Activated naive CD8-positive, alpha-beta T cell (primary cell): ENCODE measurements around the gene MBNL2.

ENCODE experiments used
- H3K27ac Mint-ChIP-seq: one replicate; pipeline ENCODE4 v1.8.0; 2021; ENCODE audit warnings: mixed read lengths
- H3K27me3 Mint-ChIP-seq: one replicate; pipeline ENCODE4 v1.8.0; 2021; ENCODE audit warnings: mixed read lengths
- H3K36me3 Mint-ChIP-seq: one replicate; pipeline ENCODE4 v1.8.0; 2021; ENCODE audit warnings: mixed read lengths
- H3K4me1 Mint-ChIP-seq: one replicate; pipeline ENCODE4 v1.8.0; 2021; ENCODE audit warnings: low read depth, mixed read lengths
- H3K4me3 Mint-ChIP-seq: one replicate; pipeline ENCODE4 v1.8.0; 2021; ENCODE audit warnings: mild to moderate bottlenecking, mixed read lengths
- H3K9me3 Mint-ChIP-seq: one replicate; pipeline ENCODE4 v1.8.0; 2021; ENCODE audit warnings: low read depth, mixed read lengths

MBNL2 gene

GRCh38 chr13:97387890-97388289 is 165.8 kb downstream of the MBNL2 start:
- Mint-ChIP-seq H3K4me1 (peaks cover 31% of the 10 kb centered on the region), H3K27me3 (no peaks in the 10 kb centered on the region), H3K27ac (no peak overlapping the region), H3K9me3 (no peaks in the 10 kb centered on the region), H3K36me3 (peaks cover 16% of the 10 kb centered on the region), H3K4me3 (no peak overlapping the region)

- no peaks in the 10 kb centered on the region for H3K9me3 Mint-ChIP-seq
- H3K27me3 Mint-ChIP-seq, result no peaks in the 10 kb centered on the region
- peaks cover 31% of the 10 kb centered on the region for H3K4me1 Mint-ChIP-seq
- H3K4me3 Mint-ChIP-seq, result no peak overlapping the region
- peaks cover 14% of the 10 kb centered on the region for H3K36me3 Mint-ChIP-seq
- no peak overlapping the region for H3K27ac Mint-ChIP-seq
Observed at GRCh38 chr13:97388373-97388772, 166.2 kb downstream of the MBNL2 start.

GRCh38 chr13:97390941-97391600 is 168.9 kb downstream of the MBNL2 start:
- Mint-ChIP-seq H3K4me3 (no peak overlapping the region), H3K9me3 (no peaks in the 10 kb centered on the region), H3K36me3 (peaks cover 7% of the 10 kb centered on the region), H3K27me3 (no peaks in the 10 kb centered on the region), H3K27ac (no peak overlapping the region), H3K4me1 (peaks cover 17% of the 10 kb centered on the region)

- Mint-ChIP-seq H3K4me1 (peaks cover 8% of the 10 kb centered on the region), H3K27me3 (no peaks in the 10 kb centered on the region)
Observed at GRCh38 chr13:97392020-97392419, 169.9 kb downstream of the MBNL2 start.

GRCh38 chr13:97394542-97394941 is 172.4 kb downstream of the MBNL2 start:
- Mint-ChIP-seq H3K4me3 (no peak overlapping the region), H3K27ac (no peak overlapping the region), H3K9me3 (no peaks in the 10 kb centered on the region), H3K36me3 (peaks cover 9% of the 10 kb centered on the region), H3K27me3 (no peaks in the 10 kb centered on the region), H3K4me1 (no peaks in the 10 kb centered on the region)

More at GRCh38 chr13:97392020-97392419, 169.9 kb downstream of the MBNL2 start:
- no peak overlapping the region for H3K27ac Mint-ChIP-seq
- H3K9me3 Mint-ChIP-seq, result no peaks in the 10 kb centered on the region
- H3K4me3 Mint-ChIP-seq, result no peak overlapping the region
- peaks cover 7% of the 10 kb centered on the region for H3K36me3 Mint-ChIP-seq

- Mint-ChIP-seq H3K36me3 (peaks cover 10% of the 10 kb centered on the region), H3K4me3 (no peak overlapping the region), H3K27ac (no peak overlapping the region), H3K27me3 (no peaks in the 10 kb centered on the region), H3K4me1 (no peaks in the 10 kb centered on the region), H3K9me3 (no peaks in the 10 kb centered on the region)
Observed at GRCh38 chr13:97395447-97396136, 173.5 kb downstream of the MBNL2 start.

- Mint-ChIP-seq H3K4me3 (no peak overlapping the region), H3K4me1 (no peaks in the 10 kb centered on the region), H3K36me3 (peaks cover 8% of the 10 kb centered on the region), H3K9me3 (peaks cover 12% of the 10 kb centered on the region), H3K27me3 (no peaks in the 10 kb centered on the region), H3K27ac (no peak overlapping the region)
Observed at GRCh38 chr13:97397267-97397666, 175.1 kb downstream of the MBNL2 start.

GRCh38 chr13:97401421-97401820 is 179.3 kb downstream of the MBNL2 start:
- no peaks in the 10 kb centered on the region for H3K4me1 Mint-ChIP-seq
- peaks cover 14% of the 10 kb centered on the region for H3K9me3 Mint-ChIP-seq
- H3K4me3 Mint-ChIP-seq, result no peak overlapping the region
- no peak overlapping the region for H3K27ac Mint-ChIP-seq
- peaks cover 8% of the 10 kb centered on the region for H3K36me3 Mint-ChIP-seq
- peaks cover 8% of the 10 kb centered on the region for H3K27me3 Mint-ChIP-seq

- Mint-ChIP-seq H3K36me3 (peaks cover 8% of the 10 kb centered on the region), H3K9me3 (peaks cover 14% of the 10 kb centered on the region), H3K27me3 (peaks cover 12% of the 10 kb centered on the region), H3K4me1 (no peaks in the 10 kb centered on the region), H3K4me3 (no peak overlapping the region), H3K27ac (no peak overlapping the region)
Observed at GRCh38 chr13:97403893-97404750, 182.0 kb downstream of the MBNL2 start.

- H3K4me1 Mint-ChIP-seq, result no peaks in the 10 kb centered on the region
- peaks cover 12% of the 10 kb centered on the region for H3K27me3 Mint-ChIP-seq
- H3K27ac Mint-ChIP-seq, result no peak overlapping the region
- H3K36me3 Mint-ChIP-seq, result no peaks in the 10 kb centered on the region
- H3K4me3 Mint-ChIP-seq, result no peak overlapping the region
- no peaks in the 10 kb centered on the region for H3K9me3 Mint-ChIP-seq
Observed at GRCh38 chr13:97407540-97407939, 185.4 kb downstream of the MBNL2 start.

- H3K4me3 Mint-ChIP-seq, result no peak overlapping the region
- H3K27me3 Mint-ChIP-seq, result peaks cover 16% of the 10 kb centered on the region
- H3K4me1 Mint-ChIP-seq, result no peaks in the 10 kb centered on the region
- no peaks in the 10 kb centered on the region for H3K9me3 Mint-ChIP-seq
- H3K36me3 Mint-ChIP-seq, result no peaks in the 10 kb centered on the region
- H3K27ac Mint-ChIP-seq, result no peak overlapping the region
Observed at GRCh38 chr13:97408938-97409337, 186.8 kb downstream of the MBNL2 start.

GRCh38 chr13:97411984-97412383 is 189.9 kb downstream of the MBNL2 start:
- no peak overlapping the region for H3K27ac Mint-ChIP-seq

GRCh38 chr13:97413694-97414093 is 191.6 kb downstream of the MBNL2 start:
- Mint-ChIP-seq H3K36me3 (no peaks in the 10 kb centered on the region), H3K27me3 (peaks cover 13% of the 10 kb centered on the region), H3K4me1 (no peaks in the 10 kb centered on the region), H3K4me3 (no peak overlapping the region), H3K27ac (no peak overlapping the region), H3K9me3 (no peaks in the 10 kb centered on the region)

More at GRCh38 chr13:97411984-97412383, 189.9 kb downstream of the MBNL2 start:
- peaks cover 13% of the 10 kb centered on the region for H3K27me3 Mint-ChIP-seq
- no peaks in the 10 kb centered on the region for H3K36me3 Mint-ChIP-seq
- H3K4me1 Mint-ChIP-seq, result no peaks in the 10 kb centered on the region
- no peaks in the 10 kb centered on the region for H3K9me3 Mint-ChIP-seq
- H3K4me3 Mint-ChIP-seq, result no peak overlapping the region

- H3K9me3 Mint-ChIP-seq, result no peaks in the 10 kb centered on the region
- H3K4me1 Mint-ChIP-seq, result no peaks in the 10 kb centered on the region
- no peak overlapping the region for H3K4me3 Mint-ChIP-seq
- peaks cover 10% of the 10 kb centered on the region for H3K27me3 Mint-ChIP-seq
- H3K36me3 Mint-ChIP-seq, result no peaks in the 10 kb centered on the region
- H3K27ac Mint-ChIP-seq, result no peak overlapping the region
Observed at GRCh38 chr13:97414392-97414791, 192.3 kb downstream of the MBNL2 start.

- no peaks in the 10 kb centered on the region for H3K36me3 Mint-ChIP-seq
- peaks cover 10% of the 10 kb centered on the region for H3K27me3 Mint-ChIP-seq
- H3K4me3 Mint-ChIP-seq, result no peak overlapping the region
- no peaks in the 10 kb centered on the region for H3K4me1 Mint-ChIP-seq
- H3K27ac Mint-ChIP-seq, result no peak overlapping the region
- no peaks in the 10 kb centered on the region for H3K9me3 Mint-ChIP-seq
Observed at GRCh38 chr13:97417698-97418097, 195.6 kb downstream of the MBNL2 start.
